Peyer's patch (tissue), 4 donors: ENCODE measurements around the gene UVRAG.

ENCODE experiments used
- POLR2A ChIP-seq, 2 donors: fragments of 450-650 bp; IDR thresholded peaks; one replicate each; pipeline ENCODE4 v1.5.1; 2017; ENCODE audit warnings: antibody characterized with exemption in 2 of 2, mild to moderate bottlenecking in 2 of 2, moderate library complexity in 2 of 2
- TF ChIP-seq, protein P1 (sequence below), 6 experiments: fragments of 450-650 bp in 4 of 6; fragments of 200-600 bp in 2 of 6; sonication (generic) in 1 of 6; IDR thresholded peaks; one replicate each; pipeline ENCODE4 v1.5.1; 2017 to 2019; ENCODE audit warnings: antibody characterized with exemption in 6 of 6, mild to moderate bottlenecking in 3 of 6, moderate library complexity in 1 of 6

DNA sequence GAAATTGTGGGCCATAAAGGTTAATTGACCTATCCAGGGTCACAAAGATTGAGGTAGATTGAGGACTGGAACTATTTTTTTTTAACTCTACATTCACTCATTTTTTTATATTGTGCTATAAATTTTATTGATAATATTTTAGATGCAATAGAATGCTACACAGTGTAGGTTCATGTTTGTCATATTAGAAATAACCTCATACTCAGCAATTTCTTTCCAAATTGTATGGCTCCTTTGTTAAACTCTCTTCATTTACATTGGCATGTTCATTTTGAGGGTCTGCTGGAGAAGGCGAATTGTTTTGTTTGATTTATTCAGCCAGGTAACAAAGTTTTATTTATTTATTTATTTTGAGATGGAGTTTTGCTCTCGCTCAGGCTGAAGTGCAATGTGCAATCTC lies 44.6 kb downstream of the UVRAG start:
- TF ChIP-seq, protein P1, sequence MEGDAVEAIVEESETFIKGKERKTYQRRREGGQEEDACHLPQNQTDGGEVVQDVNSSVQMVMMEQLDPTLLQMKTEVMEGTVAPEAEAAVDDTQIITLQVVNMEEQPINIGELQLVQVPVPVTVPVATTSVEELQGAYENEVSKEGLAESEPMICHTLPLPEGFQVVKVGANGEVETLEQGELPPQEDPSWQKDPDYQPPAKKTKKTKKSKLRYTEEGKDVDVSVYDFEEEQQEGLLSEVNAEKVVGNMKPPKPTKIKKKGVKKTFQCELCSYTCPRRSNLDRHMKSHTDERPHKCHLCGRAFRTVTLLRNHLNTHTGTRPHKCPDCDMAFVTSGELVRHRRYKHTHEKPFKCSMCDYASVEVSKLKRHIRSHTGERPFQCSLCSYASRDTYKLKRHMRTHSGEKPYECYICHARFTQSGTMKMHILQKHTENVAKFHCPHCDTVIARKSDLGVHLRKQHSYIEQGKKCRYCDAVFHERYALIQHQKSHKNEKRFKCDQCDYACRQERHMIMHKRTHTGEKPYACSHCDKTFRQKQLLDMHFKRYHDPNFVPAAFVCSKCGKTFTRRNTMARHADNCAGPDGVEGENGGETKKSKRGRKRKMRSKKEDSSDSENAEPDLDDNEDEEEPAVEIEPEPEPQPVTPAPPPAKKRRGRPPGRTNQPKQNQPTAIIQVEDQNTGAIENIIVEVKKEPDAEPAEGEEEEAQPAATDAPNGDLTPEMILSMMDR (IDR thresholded peaks at IDR 0.05): no peak
- no peak for TF ChIP-seq POLR2A (IDR thresholded peaks at IDR 0.05)
